DLD1 (cell line): ENCODE measurements around the gene CASKIN1.

Source experiments
- in situ Hi-C: cut with HindIII; loops from 2 replicates; pipeline ENCODE4 v1.10.0; 2017; ENCODE audit warnings: low sequenced_read_pairs

The CASKIN1 gene

GRCh38 chr16:2194166-2194834 is 2.1 kb downstream of the CASKIN1 start:
- in situ Hi-C loops: no loop called here

- in situ Hi-C loops: no loop called here
Measured at GRCh38 chr16:2191446-2191706, 5.0 kb downstream of the CASKIN1 start.

- in situ Hi-C loops: no loop called here
Measured at GRCh38 chr16:2190659-2191445, 5.6 kb downstream of the CASKIN1 start.

- in situ Hi-C loops: no loop called here
Measured at GRCh38 chr16:2190002-2190658, 6.3 kb downstream of the CASKIN1 start.

GRCh38 chr16:2189252-2189893 is 7.0 kb downstream of the CASKIN1 start:
- in situ Hi-C loops: no loop called here

- in situ Hi-C loops: no loop called here
Measured at GRCh38 chr16:2188395-2188794, 8.0 kb downstream of the CASKIN1 start.

DNA sequence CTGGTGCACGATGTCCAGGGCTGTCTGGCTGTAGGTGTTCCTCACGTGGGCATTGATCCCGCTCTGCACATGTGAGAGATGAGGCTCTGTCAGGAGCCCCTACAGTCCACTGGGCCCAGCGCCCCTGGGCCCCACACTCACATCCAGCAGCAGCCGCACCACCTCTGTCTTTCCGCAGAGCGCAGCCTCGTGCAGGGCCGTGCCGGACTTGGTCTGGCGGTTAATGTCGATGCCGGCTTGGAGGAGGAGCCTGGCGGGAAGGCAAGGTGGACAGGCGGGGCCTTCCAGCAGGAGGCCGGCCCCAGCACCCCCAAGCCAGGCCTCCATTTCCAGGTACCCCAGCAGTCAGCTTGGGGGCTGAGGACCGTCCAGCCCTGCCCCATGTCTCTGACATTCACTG is 9.2 kb downstream of the CASKIN1 start:
- in situ Hi-C loops: no loop called here

DNA sequence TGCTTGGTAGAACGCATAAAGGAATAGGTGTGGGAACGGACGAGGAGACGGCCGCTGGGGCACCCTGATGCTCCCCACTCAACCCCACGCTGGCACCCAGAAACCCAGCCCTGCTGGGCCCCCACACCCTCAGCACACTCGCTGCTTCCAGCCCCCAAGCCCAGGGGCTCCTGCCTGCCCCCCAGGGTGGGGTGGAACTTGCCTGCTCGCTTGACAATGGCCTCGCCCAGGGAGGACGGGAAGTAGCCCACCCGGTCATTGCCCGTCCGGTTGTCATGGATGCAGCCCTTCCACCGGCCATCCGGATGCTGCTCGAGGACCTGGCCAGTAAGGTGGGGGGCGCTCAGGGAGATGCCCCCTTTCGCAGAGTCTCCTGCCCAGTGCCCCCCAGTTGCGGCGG is 9.9 kb downstream of the CASKIN1 start:
- in situ Hi-C loops: no loop called here

DNA sequence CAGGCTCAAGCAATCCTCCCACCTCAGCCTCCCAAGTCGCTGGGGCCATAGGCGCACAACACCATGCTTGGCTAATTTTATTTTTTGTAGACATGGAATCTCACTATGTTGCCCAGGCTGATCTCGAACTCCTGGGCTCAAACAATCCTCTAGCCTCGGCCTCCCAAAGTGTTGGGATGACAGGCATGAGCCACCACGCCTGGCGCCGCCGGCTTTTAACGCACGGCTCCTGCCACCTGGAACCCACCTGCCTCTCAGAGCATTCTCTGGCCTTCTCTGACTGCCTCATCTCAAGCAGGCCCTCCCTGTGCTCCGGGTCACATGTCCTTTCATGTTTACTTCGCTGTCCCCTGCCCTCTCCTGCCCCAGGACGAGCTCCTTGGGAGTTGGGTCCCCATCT is 10.3 kb downstream of the CASKIN1 start:
- in situ Hi-C loops: no loop called here

DNA sequence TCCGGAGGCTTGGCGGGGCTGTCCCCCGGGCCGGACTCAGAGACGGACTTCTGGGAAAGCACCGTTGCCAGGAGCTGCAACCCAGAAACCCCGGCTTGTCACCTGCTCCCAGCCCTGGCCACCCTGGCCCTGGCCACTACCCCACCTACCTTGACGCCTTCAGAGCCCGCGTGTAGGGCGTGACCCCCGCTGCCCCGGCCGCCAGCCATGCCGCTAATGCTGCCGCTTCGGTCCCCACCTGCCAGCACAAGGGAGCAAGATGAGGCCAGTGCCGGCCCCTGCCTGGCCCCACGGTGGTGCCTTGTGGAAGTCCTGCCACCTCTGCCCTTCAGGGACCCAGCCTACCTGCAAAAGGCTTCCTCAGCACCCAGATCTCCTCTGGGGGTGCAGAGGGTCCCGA is 11.4 kb downstream of the CASKIN1 start:
- in situ Hi-C loops: no loop called here

DNA sequence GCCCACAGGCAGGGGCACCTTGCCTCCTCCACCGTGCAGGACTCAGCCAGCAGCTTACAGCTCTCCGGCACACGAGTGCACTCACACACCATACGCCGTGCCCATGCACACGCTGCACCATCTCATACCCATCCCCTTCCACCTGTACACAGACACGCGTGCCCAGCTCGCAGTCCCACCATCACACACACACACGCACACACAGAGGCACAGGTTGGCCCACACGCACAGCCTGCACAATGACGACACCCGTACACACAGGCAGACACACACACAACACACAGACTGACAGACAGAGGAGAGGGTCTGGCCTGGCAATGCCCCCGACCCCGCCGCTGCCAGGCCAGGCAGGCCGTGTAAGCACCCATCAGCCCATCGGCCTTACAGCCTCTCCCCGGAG is 12.1 kb downstream of the CASKIN1 start:
- in situ Hi-C loops: no loop called here

- in situ Hi-C loops: no loop called here
Measured at GRCh38 chr16:2183671-2184070, 12.7 kb downstream of the CASKIN1 start.

- in situ Hi-C loops: no loop called here
Measured at GRCh38 chr16:2181952-2182351, 14.5 kb downstream of the CASKIN1 start.

GRCh38 chr16:2180962-2181923 is 15.2 kb downstream of the CASKIN1 start:
- in situ Hi-C loops: no loop called here

- in situ Hi-C loops: no loop called here
Measured at GRCh38 chr16:2180461-2180860, 15.9 kb downstream of the CASKIN1 start.

DNA sequence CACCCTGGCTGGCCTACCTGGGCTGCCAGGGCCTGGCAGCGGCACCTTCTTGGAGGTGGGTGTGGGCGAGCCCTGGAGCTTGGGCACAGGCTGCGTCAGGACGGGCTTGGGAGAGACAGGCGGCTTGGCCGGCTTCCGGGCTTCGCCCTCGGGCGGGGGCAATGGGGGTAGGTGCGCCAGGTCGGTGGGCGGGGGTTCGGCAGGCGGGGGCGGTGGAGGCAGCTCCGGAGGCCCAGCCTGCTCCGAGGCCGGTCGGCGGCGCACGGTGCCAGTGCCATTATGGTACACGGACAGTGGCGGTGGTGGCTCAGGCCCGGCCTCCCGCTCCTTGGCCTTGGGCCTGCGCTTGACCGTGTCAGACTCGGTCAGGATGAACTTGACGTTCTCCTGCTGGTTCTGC is 16.8 kb downstream of the CASKIN1 start:
- in situ Hi-C loops: no loop called here

DNA sequence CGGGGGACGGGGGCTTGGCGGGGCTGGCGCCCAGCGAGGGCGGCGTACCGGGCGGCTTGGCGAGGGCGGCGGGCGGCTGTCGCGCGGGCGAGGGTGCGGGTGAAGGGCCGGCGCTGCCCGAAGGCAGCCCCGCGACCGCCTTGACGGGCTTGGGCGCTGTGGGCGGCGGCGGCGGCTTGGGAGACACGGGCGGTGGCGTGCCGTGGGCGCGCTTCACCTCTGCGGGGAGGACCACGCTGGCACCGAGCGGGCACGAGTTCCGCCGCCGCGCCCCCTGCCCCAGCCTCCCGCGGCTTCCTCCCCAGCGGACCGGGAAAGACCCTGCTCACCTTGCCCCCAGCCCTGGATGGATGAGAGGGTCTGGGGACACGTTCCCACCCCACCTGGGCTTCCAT is 17.3 kb downstream of the CASKIN1 start:
- in situ Hi-C loops: no loop called here

- in situ Hi-C loops: no loop called here
Measured at GRCh38 chr16:2178321-2179106, 17.9 kb downstream of the CASKIN1 start.

DNA sequence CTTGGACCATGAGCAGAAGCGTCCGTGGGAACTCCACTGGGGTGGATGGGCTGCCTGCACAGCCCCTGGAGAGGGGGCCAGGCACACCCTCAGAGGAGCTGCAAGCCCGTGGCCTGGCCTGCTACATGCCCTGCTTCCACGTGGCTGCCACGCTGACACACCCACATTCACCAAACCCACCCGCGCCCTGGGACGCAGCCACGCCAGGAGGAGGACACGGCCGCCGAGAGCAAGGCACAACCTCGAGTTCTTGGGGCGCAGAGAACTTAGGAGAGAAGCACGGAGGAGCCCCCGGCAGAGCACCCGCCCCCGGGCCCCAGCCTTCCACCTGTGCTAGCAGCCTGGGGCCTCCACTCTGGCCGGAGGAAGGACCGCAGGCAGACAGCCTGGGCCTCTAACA is 18.8 kb downstream of the CASKIN1 start:
- in situ Hi-C loops: no loop called here

DNA sequence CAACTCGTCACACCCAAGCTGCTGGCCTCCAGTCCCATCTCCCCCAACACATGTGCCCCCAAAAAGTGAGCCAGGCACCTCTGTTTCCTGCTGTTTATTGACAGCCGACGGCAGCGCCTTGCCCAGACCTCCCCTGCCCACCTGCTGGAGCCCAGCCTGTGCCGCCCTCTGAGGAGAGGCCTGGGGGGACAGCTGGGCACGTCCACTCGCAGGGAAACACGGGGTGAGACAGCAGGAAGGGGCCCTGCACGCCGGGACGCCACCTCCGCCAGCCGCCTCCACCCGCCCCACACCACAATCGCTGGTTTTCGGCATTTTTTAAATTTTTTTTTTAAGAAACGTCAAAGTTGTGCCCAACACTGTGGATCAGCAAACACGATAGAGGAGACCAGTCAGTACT is 19.3 kb downstream of the CASKIN1 start:
- in situ Hi-C loops: no loop called here
